ENCODE results near the gene PGF.

Gene PGF

DNA sequence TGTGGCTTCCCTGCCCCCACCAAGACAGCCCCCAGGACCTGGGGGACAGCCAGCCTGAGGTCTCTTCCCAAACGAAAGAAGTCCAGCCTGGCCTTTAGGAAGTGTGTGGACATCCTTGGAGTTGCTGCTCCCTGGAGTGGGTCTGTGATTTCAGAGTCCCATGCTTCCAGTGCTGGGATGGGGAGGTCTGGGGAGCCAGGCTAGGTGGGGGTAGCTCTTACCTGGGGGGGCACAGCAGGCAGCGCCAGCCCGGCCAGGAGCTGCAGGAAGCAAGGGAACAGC, 509 bp downstream of the PGF start:
- no peak for DNase-seq

DNA sequence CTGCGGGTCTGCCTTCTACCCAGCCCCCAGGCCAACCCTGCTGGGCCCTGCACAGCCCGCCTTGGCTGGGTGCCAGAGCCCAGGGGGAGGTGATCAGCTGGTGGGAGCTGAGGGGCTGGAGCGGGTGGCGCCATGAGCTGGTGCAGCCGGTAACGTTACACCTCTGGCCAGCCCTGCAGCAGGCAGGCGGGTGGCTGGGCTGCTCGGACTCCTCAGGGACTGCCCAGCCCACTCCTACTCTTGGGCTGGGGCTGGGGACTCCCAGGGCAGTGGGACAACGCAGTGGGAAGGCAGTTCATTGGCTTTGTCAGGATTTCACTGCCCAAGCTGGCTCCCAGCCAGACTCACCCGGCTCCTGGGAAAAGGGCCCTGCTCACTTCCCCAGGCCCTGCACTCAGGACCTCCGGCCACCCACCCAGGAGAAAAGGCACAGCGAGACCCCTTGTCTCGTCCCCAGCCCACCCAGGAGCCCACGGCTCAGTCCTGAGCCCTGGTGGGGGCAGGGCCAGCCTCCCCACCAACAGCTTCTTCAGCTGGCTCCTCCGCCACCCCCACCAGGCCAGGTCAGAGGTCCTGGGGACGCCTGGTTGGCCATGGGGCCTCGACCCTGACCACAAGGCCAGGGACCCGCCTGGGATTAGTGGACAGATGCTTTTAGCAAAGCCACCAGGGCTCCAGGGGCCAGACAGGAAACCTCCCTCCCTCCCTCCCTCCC, 1.0 kb downstream of the PGF start:
- DNase-seq = no peak

- no peak for DNase-seq
Observed at GRCh38 chr14:74953686-74954085, 1.7 kb downstream of the PGF start.

- no peak for DNase-seq
Observed at GRCh38 chr14:74952697-74953484, 2.5 kb downstream of the PGF start.

GRCh38 chr14:74952180-74952665, 3.2 kb downstream of the PGF start:
- DNase-seq = no peak

GRCh38 chr14:74951443-74952179, 3.8 kb downstream of the PGF start:
- DNase-seq = no peak

DNA sequence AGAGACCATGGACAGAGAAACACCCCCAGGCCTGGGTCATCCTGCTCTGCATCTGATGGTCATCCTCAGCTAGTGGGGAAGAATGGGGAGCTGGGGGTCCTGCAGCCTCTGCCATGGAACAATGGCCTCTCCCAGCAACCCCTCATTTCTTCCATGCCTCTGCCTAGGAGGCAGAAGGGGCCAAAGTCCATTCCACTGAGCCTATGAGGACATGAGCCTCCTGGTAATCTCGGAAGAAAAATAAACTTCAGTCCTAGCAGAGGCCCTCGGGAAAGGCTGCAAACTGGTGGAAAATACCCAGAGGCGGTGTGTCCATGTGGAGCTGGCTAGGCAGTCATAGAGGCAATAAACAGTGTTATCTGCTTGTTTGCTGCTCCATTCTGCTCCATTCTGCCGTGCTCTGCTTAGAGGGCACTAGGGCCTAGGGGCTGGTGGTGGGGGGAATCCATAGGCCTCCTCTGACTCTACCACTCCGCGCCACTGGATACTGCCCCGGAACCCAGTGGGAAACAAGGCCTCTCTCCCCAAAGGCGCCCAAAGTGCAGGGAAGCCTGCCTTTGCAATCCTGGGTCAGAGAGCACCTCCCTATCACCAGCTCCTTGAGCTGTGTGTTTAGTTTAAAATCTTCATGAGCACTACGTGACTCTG, 4.5 kb downstream of the PGF start:
- no peak for DNase-seq

- no peak for DNase-seq
Observed at GRCh38 chr14:74949859-74950573, 5.4 kb downstream of the PGF start.

- no peak for DNase-seq
Observed at GRCh38 chr14:74949191-74949601, 6.2 kb downstream of the PGF start.

DNA sequence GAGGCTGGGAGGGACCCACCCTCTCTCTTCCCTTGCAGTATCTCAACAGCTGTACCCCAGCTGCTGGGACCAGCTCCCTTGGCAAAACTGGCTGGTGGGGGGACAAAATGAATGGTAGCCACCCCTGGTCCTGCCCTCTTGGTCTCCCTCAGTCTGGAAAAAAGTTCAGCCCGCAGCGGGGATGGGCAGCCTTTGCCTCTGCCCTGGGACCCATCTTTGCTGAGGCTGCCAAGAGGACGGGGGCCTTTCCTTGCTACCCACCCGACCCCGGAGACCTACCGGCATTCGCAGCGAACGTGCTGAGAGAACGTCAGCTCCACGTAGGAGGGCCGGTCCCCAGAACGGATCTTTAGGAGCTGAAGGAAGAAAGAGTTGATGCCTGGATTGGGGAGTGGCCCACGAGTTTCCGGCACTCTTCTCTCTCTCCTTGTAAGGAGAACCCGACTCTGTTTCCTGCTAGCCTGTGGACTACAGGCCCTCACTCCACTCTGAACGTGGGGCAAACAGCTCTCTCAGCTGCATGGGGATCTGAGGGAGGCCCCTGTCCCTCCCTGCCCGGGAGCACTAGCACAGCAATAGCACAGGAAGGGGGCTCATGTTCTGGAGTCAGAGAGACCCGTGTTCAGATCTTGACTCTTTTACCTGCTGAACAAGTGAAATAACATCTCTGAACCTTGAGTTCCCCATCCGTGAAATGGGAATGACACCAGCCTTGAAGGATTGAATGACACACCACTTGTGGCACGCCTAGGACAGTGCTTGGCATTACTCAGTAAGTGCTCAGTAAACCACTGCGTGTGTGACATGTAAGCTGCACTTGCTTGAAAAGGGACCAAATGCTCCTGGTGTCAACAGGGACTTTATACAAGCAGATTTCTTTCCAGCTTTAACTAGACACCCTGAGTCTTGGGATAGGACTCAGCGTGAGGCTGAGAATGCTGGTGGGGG, 6.9 kb downstream of the PGF start:
- DNase-seq = no peak

- no peak for DNase-seq
Observed at GRCh38 chr14:74947353-74948227, 7.8 kb downstream of the PGF start.

- DNase-seq = no peak
Observed at GRCh38 chr14:74946659-74947281, 8.6 kb downstream of the PGF start.

DNA sequence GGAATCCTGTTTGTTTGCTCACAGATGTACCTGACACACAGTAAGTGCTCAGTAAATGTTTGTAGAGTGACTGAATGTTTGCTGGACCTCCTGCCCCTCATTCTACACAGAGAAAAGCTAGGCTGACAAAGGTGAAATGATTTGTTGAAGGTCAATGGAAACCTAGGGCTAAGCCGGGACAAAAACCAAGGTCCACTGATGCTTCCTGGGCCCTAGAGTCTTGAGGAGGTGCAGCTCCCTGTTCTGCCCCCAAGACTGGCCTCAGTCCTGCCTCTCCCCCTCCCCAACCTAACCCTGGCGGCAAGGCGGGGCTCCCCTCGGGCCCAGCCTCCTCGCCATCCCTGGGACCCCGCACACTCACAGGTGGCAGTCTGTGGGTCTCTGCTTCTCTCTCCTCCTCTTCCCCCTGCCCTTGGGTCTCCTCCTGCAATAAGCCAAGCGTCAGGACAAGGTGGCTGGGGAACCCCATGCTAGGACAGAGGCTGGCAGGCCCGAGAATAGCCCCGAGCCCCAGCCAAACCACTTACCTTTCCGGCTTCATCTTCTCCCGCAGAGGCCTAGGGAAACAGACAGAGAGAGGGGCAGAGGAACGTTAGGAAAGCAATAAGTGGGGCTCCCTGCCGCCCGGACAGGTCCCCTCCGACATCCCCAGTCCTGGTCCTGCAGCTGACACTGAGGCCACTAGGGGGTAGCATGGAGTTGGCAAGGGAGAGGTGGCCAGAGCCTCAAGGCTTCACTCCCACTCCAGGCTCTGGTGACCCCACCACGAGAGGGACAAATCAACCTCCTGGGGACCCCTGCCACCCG, 9.3 kb downstream of the PGF start:
- no peak for DNase-seq

- no peak for DNase-seq
Observed at GRCh38 chr14:74945261-74945851, 10.0 kb downstream of the PGF start.

DNA sequence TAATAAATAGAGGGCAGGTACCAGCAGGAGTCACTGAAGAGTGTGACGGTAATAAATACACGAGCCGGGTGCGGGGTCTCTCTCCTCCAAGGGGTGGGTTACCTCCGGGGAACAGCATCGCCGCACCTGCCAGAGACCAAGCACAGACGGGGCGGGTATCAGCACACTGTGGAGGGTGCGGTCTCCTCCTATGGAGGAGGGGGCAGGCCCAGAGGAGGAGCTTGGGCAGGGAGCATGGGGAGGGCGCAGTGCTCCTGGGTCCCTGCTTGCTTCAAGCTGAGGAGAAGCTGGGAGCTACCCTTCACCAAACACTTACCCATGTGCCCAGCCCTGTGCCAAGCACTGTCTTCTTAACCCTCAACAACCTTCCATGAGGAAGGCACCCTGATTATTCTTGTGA, 12.8 kb downstream of the PGF start:
- no peak for DNase-seq

DNA sequence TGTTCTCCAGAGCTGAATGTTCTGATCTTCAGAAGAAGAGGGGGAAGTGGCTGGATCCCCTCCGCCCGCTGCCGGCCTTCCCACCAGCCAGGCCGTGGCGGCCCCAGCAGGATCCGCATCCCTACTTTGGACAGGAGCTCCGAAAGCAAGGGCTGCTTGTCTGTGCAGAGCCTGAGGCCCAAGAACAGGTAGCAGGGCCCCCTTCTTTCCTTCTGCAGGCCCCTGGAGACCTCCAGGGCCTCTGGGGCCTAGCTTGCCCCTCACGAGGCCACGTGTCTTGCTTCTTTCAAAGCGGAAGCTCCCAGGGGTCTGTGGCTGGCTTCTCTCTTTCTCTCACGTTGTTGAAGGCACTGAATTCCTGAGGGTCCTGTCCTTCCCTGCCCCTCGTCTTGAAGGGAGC, 13.2 kb downstream of the PGF start:
- DNase-seq = no peak

GRCh38 chr14:74941676-74942097, 13.7 kb downstream of the PGF start:
- no peak for DNase-seq

DNA sequence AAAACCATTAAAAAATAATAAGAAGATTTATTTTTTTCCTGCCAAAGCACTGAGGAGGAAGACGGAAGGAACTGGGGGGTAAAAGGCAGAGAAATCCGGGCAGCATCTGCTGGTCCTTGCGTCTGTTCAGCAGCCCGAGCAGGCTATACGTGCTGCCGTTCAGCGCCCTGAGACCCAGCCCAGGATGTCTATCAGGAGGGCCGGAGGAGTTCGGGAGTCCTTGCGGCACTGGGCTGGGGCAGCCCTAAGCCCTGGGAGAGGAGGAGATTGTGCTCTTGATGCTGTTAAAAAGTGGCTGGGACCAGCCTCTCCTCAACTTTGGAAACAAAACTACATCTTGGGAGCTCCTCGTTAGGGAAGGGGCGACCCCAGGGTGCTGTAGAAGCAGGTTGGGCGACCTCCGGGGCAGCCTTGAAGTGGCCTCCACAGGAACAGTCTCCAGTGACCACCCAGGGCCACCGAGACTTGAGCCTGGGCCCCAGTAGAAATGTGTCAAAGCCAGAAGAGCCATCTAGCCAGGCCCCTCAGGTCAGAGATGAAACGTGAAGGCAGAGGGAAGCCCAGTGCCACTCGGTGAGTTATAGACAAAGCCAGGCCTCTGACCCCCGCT, 14.3 kb downstream of the PGF start:
- no peak for DNase-seq

All from NCI-H2029 treated with DMSO at 0.1 percent for 48 hours (cell line).